HG03060 (cell line): ENCODE results near the gene HSD11B2.
A peak's percentile ranks its signal among the peaks of the same experiment; 100 is the strongest.

Source experiments
- ATAC-seq: cut with Tn5 transposase; IDR thresholded peaks from one replicate; pipeline ENCODE4 v1.9.1; 2021; ENCODE audit warnings: low read depth, moderate number of reproducible peaks; ENCODE audit not compliant: unreplicated experiment

Gene HSD11B2

GRCh38 chr16:67468731-67469130 lies 37.8 kb downstream of the HSD11B2 start:
- ATAC-seq: no peak

DNA sequence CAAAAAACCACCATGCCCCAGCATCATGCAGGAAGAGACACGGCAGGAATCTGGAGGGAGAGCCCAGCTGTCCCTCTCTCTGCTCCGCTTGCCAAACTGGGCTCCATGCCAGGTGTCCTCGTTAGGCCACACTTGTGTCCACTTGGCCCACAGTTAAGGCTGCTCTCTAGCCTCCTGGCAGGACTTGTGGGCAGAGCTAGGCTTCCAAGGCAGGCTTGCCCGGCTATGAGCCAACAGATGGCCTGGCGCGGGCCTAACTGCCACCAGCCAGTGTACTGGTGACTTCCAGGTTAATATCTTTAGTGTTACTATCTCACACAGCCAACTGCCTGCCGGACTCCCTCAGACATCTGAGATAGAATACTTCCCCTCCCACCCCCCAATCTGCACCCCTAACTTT lies 39.4 kb downstream of the HSD11B2 start:
- ATAC-seq: no peak

GRCh38 chr16:67471758-67472384 lies 41.0 kb downstream of the HSD11B2 start:
- no peak for ATAC-seq

GRCh38 chr16:67474551-67475455 lies 43.9 kb downstream of the HSD11B2 start:
- ATAC-seq: no peak

- ATAC-seq: no peak
These were observed 47.1 kb downstream of the HSD11B2 start for GRCh38 chr16:67477960-67478554.

- ATAC-seq: peak; percentile 92
These were observed 50.1 kb downstream of the HSD11B2 start, which contains the start of gene ATP6V0D1 for GRCh38 chr16:67480833-67481560. TSS of gene ATP6V0D1 (minus strand) at chr16:67481157. CDS start at chr16:67481086, 71 bp downstream.

- no peak for ATAC-seq
These were observed 50.8 kb downstream of the HSD11B2 start for GRCh38 chr16:67481561-67482232.

- no peak for ATAC-seq
These were observed 51.5 kb downstream of the HSD11B2 start for GRCh38 chr16:67482233-67482924.

GRCh38 chr16:67483150-67483549 lies 52.2 kb downstream of the HSD11B2 start, which contains the start of gene AGRP:
TSS of gene AGRP (minus strand) at chr16:67483547. CDS start at chr16:67483398, 149 bp downstream.
- ATAC-seq: no peak

GRCh38 chr16:67483731-67484525 lies 53.0 kb downstream of the HSD11B2 start:
- ATAC-seq: no peak

- no peak for ATAC-seq
These were observed 55.9 kb downstream of the HSD11B2 start for GRCh38 chr16:67486805-67487204.
